Ishikawa (cell line): ENCODE measurements around the gene BRICD5.

Source experiments
- CEBPB ChIP-seq: IDR thresholded peaks from 2 replicates; pipeline ENCODE4 v1.6.1; 2012
- CREB1 ChIP-seq: IDR thresholded peaks from 2 replicates; pipeline ENCODE4 v1.6.1; 2012; ENCODE audit warnings: low read depth
- EGR1 ChIP-seq: IDR thresholded peaks from 2 replicates; pipeline ENCODE4 v1.6.1; 2012
- EP300 ChIP-seq: IDR thresholded peaks from 2 replicates; pipeline ENCODE4 v1.6.1; 2012; ENCODE audit warnings: borderline replicate concordance
- FOXM1 ChIP-seq: IDR thresholded peaks from 2 replicates; pipeline ENCODE4 v1.6.1; 2012; ENCODE audit warnings: low read depth, borderline replicate concordance
- MAX ChIP-seq: IDR thresholded peaks from 2 replicates; pipeline ENCODE4 v1.6.1; 2012
- NFIC ChIP-seq: IDR thresholded peaks from 2 replicates; pipeline ENCODE4 v1.6.1; 2012
- RAD21 ChIP-seq: IDR thresholded peaks from 2 replicates; pipeline ENCODE4 v1.6.1; 2012; ENCODE audit warnings: low read depth
- TAF1 ChIP-seq: IDR thresholded peaks from 2 replicates; pipeline ENCODE4 v1.6.1; 2012; ENCODE audit warnings: low read depth, mild to moderate bottlenecking
- TCF12 ChIP-seq: IDR thresholded peaks from 2 replicates; pipeline ENCODE4 v1.6.1; 2012; ENCODE audit warnings: low read depth
- TEAD4 ChIP-seq: IDR thresholded peaks from 2 replicates; pipeline ENCODE4 v1.6.1; 2012
- USF1 ChIP-seq: IDR thresholded peaks from 2 replicates; pipeline ENCODE4 v1.6.1; 2012
- YY1 ChIP-seq: IDR thresholded peaks from 2 replicates; pipeline ENCODE4 v1.6.1; 2012; ENCODE audit warnings: low read depth
- ZBTB7A ChIP-seq: IDR thresholded peaks from 2 replicates; pipeline ENCODE4 v1.6.1; 2012; ENCODE audit warnings: low read depth
- TF ChIP-seq, protein P1 (sequence below): IDR thresholded peaks from 2 replicates; pipeline ENCODE4 v1.6.1; 2012; ENCODE audit warnings: low read depth, mild to moderate bottlenecking

BRICD5 gene

DNA sequence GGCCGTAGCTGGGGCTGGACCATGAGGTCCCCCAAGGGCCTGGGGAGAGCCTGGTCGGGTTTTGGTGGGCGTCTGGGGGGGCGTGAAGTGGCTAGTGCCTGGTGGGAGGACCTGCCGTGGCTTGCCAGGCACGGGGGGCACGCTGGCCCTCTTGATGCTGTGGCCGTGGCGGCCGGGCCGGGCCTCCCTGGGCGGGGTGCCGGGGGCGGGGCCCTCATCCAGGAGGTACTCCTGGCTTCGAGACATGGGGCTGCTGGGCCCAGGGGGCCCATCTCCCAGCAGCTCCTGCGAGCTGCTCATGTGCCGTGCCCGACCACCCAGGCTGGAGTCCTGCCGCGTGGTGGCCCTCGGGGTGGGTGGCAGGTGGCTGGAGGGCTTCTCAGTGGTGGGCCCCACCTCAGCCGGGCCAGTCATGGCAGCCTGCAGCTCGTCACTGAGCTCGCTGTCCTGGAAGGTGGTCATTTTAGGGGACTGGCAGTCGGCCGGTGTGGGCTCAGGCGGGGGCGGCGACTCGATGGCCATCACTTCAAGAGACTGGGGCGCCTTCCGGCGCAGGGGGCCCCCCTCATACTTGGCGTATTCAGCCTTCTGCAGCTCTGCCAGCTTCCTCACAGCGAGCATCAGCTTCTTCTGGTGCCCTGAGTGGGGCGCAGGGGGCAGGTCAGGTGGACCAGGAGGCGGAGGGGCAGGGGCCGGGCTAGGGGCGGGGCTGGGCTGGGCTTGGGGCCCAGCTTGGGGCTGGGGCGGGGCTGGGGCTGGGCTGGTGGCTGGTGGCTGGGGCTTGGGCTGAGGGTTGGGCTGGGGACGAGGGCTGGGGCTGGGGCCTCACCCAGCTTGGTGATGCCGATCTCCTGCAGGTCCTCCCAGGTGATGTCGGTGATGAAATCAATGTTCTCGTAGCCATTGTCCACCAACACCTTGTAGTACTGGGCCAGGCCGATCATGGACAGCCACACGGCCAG lies 29.4 kb downstream of the BRICD5 start:
- no peak for TF ChIP-seq YY1
- TF ChIP-seq EGR1, result no peak
- 0 out of 2 replicates have a peak, but pooled peaks have one; percentile 3 for TF ChIP-seq USF1

DNA sequence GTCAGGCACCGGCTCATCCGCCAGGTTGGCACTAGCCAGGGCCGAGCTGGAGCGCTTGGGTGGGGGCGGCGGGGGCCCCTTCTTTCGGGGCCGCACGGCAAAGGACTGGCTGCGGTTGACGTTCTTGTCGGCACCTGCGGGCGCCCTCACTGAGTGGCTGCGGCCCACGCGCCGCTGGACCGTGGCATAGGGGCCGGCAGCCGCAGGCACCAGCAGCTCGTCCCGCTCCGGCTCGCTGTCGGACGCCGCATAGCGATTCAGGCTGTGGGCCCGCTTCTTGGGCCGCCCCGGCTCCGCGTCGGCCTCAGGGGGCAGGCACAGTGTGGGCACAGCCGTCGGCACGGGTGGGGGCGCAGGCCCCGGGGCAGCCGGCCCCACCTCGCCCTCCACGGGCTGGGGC lies 30.2 kb downstream of the BRICD5 start:
- TF ChIP-seq YY1 (no peak), CEBPB (no peak), TAF1 (no peak)

- 0 out of 2 replicates have a peak, but pooled peaks have one; percentile 3 for TF ChIP-seq ZBTB7A
- no peak for TF ChIP-seq TCF12
These were observed 31.1 kb downstream of the BRICD5 start for GRCh38 chr16:2179576-2179975.

DNA sequence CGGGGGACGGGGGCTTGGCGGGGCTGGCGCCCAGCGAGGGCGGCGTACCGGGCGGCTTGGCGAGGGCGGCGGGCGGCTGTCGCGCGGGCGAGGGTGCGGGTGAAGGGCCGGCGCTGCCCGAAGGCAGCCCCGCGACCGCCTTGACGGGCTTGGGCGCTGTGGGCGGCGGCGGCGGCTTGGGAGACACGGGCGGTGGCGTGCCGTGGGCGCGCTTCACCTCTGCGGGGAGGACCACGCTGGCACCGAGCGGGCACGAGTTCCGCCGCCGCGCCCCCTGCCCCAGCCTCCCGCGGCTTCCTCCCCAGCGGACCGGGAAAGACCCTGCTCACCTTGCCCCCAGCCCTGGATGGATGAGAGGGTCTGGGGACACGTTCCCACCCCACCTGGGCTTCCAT lies 31.6 kb downstream of the BRICD5 start:
- no peak for TF ChIP-seq YY1
- 0 out of 2 replicates have a peak, but pooled peaks have one; percentile 21 for TF ChIP-seq ZBTB7A

DNA sequence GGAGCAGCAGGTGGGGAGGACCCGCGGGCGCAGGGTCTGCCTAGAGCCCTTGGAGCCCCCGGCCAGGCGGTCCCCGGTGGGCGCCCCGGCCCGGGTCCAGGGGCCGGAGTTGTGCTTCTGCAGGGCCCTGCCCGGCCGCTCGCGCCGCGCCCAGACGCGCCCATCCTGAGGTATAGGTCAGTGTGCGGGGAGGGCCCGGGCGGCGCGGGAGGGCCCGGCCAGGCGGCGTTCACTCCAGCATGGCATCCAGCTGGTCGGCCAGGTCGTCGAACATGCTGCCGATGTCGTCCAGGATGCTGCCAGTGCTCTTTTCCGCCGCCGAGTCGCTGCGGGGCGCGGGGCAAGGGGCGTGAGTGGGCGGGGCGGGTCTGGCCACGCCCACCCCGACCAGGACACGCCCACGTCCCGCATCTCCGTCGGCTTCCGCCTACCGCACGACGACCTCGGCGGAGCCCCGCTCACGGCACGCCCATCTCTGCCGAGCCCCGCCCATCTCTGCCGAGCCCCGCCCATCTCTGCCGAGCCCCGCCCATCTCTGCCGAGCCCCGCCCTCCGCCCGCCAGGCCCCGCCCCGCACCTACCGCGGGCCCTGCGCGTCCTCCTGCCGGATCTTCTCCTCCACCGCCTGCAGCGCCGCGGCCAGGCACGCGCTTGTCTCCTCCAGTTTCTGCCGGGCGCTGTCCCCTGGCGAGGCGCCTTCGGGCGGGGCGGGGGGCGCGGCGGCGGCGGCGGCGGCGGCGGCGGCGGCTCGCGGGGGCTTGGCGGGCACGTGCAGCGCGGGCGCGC lies 32.1 kb downstream of the BRICD5 start:
- TF ChIP-seq TAF1 (no peak), MAX (no peak), TCF12 (no peak), NFIC (no peak), CREB1 (no peak), ZBTB7A (no peak), TEAD4 (no peak), EGR1 (no peak), FOXM1 (no peak), CEBPB (no peak), YY1 (no peak), RAD21 (no peak), EP300 (no peak), USF1 (no peak)
- TF ChIP-seq, protein P1, sequence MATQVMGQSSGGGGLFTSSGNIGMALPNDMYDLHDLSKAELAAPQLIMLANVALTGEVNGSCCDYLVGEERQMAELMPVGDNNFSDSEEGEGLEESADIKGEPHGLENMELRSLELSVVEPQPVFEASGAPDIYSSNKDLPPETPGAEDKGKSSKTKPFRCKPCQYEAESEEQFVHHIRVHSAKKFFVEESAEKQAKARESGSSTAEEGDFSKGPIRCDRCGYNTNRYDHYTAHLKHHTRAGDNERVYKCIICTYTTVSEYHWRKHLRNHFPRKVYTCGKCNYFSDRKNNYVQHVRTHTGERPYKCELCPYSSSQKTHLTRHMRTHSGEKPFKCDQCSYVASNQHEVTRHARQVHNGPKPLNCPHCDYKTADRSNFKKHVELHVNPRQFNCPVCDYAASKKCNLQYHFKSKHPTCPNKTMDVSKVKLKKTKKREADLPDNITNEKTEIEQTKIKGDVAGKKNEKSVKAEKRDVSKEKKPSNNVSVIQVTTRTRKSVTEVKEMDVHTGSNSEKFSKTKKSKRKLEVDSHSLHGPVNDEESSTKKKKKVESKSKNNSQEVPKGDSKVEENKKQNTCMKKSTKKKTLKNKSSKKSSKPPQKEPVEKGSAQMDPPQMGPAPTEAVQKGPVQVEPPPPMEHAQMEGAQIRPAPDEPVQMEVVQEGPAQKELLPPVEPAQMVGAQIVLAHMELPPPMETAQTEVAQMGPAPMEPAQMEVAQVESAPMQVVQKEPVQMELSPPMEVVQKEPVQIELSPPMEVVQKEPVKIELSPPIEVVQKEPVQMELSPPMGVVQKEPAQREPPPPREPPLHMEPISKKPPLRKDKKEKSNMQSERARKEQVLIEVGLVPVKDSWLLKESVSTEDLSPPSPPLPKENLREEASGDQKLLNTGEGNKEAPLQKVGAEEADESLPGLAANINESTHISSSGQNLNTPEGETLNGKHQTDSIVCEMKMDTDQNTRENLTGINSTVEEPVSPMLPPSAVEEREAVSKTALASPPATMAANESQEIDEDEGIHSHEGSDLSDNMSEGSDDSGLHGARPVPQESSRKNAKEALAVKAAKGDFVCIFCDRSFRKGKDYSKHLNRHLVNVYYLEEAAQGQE, result no peak

DNA sequence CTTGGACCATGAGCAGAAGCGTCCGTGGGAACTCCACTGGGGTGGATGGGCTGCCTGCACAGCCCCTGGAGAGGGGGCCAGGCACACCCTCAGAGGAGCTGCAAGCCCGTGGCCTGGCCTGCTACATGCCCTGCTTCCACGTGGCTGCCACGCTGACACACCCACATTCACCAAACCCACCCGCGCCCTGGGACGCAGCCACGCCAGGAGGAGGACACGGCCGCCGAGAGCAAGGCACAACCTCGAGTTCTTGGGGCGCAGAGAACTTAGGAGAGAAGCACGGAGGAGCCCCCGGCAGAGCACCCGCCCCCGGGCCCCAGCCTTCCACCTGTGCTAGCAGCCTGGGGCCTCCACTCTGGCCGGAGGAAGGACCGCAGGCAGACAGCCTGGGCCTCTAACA lies 33.1 kb downstream of the BRICD5 start:
- TF ChIP-seq, protein P1, result no peak
- TF ChIP-seq YY1 (no peak), ZBTB7A (no peak), TCF12 (no peak), MAX (no peak)
